Heart left ventricle (tissue), 16 donors: ENCODE results near the gene TRA2B. TPM values are rescaled to one million over a fixed set of nuclear protein-coding genes. Genes with fewer than 3 reads are reported as not detected.

ENCODE experiments used
- ATAC-seq, 4 donors: fragments of 200-7000 bp; cut with Tn5 transposase; one replicate each; pipeline ENCODE4 v1.9.1; 2020 to 2022; ENCODE audit warnings: moderate library complexity in 4 of 4, mild to moderate bottlenecking in 3 of 4, moderate number of reproducible peaks in 1 of 4
- DNase-seq, 5 donors: peaks; one replicate each; pipeline ENCODE4 v3.0.0-alpha.2; 2020
- H3K27ac ChIP-seq, 12 donors: fragments of 200-600 bp; sonication (generic) in 4 of 12; one replicate each; pipeline versions ENCODE4 v1.5.0 to v1.8.0; 2016 to 2022; ENCODE audit warnings: mild to moderate bottlenecking in 2 of 12
- H3K27me3 ChIP-seq, 9 donors: fragments of 200-600 bp; sonication (generic) in 2 of 9; one replicate each; pipeline versions ENCODE4 v1.5.1 to v1.8.0; 2016 to 2022; ENCODE audit warnings: mild to moderate bottlenecking in 3 of 9
- H3K36me3 ChIP-seq, 9 donors: fragments of 200-600 bp; sonication (generic) in 2 of 9; one replicate each; pipeline versions ENCODE4 v1.5.0 to v1.8.0; 2018 to 2022; ENCODE audit warnings: mild to moderate bottlenecking in 2 of 9
- H3K4me1 ChIP-seq, 12 donors: fragments of 200-600 bp; sonication (generic) in 4 of 12; one replicate each; pipeline versions ENCODE4 v1.5.0 to v1.8.0; 2016 to 2022; ENCODE audit warnings: mild to moderate bottlenecking in 3 of 12
- H3K4me3 ChIP-seq, 12 donors: fragments of 200-600 bp; sonication (generic) in 4 of 12; one replicate each; pipeline versions ENCODE4 v1.5.0 to v1.8.0; 2017 to 2022; ENCODE audit warnings: mild to moderate bottlenecking in 9 of 12, moderate library complexity in 4 of 12
- H3K9me3 ChIP-seq, 12 donors: fragments of 200-600 bp; sonication (generic) in 4 of 12; one replicate each; pipeline versions ENCODE4 v1.5.0 to v1.8.0; 2016 to 2022; ENCODE audit warnings: mild to moderate bottlenecking in 1 of 12
- CTCF ChIP-seq, 12 donors: fragments of 200-600 bp; sonication (generic) in 4 of 12; IDR thresholded peaks; one replicate each; pipeline versions ENCODE4 v1.5.0 to v1.8.0; 2018 to 2022; ENCODE audit warnings: antibody characterized with exemption in 12 of 12, mild to moderate bottlenecking in 5 of 12
- POLR2A ChIP-seq, 2 donors: fragments of 450-650 bp; IDR thresholded peaks; one replicate each; pipeline ENCODE4 v1.6.1; 2017; ENCODE audit warnings: antibody characterized with exemption in 2 of 2, mild to moderate bottlenecking in 2 of 2, moderate library complexity in 2 of 2
- WGBS, 4 donors: extraction: QIAGEN DNeasy Blood & Tissue Kit in 2 of 4; methylation state at CpG; one replicate each; pipeline versions ENCODE4 v1.1.5 to v1.1.7; 2013 to 2018; 5-methylcytosine and 5-hydroxymethylcytosine counted together
- intact Hi-C, 10 donors: fragments of 100-400 bp; cut with DNase I; formaldehyde crosslinking; loops; one replicate each; pipeline versions ENCODE4 v1.11.1 to v1.14.2; 2022
- polyA plus RNA-seq, 2 donors: library from polyadenylated mRNA; stranded (reverse); fragments of 200-250 nt; gene quantifications; one replicate each; pipeline ENCODE4 v1.2.3, GENCODE V29; 2013
- total RNA-seq, 9 donors: library from RNA; depleted of rRNA in 2 of 9; stranded (reverse); fragments of >200 nt in 2 of 9; fragmentation: NEBNext Ultra II Directional in 3 of 9; extraction: Animal tissue kit (Norgen Biotek cat#: 25700) in 3 of 9; gene quantifications; one replicate each; pipeline versions ENCODE4 v1.1.0 to v1.2.4, GENCODE V29; 2016 to 2023
- donor health status: ischemic (EF 13 %, LVEDD 7.1; RV severe dilation, severe dysfunction).
- donor health status: healthy with polysubstance abuse.
- donor health status: DM: no; HTN: yes; CAD: no.
- donor health status: DM: no; HTN: no; CAD: no.
- donor health status: ischemic (EF 25% LVEDD 6.9; RV normal size, moderate dysfunction).
- donor health status: ischemic (EF 25% LVEDD 5.7; RV mildly dilated, moderate dysfunction).
- donor health status: healthy.
- donor health status: DM: yes; HTN: yes; CAD: no.
- donor health status: ischemic (EF 35%, LVEDD 5.7; RV mildly dilated, moderate dysfunction).
- donor health status: nonischemic (EF 11% LVEDD 7.7; RV severe dilation, severe dysfunction).
- donor health status: DM: yes; HTN: yes; CAD: no.
- donor health status: PGD.
- donor health status: ischemic (EF 29% LVEDD 5.4; RV normal size, mild dysfunction).
- donor health status: nonischemic (EF 23%, LVEDD 6.1; RV moderate dilation, normal function).

The TRA2B gene
- total and polyA plus RNA-seq, 11 donors, result 28.5 to 66.0 (median 46.1) TPM

GRCh38 chr3:185971579-185971978 lies 33.8 kb upstream of the TRA2B start:
- intact Hi-C loops, result no loop called here
- Histone ChIP-seq H3K9me3 (no peaks in the 10 kb centered on the region), H3K27me3 (no peaks in the 10 kb centered on the region), H3K27ac (no peak overlapping the region), H3K4me3 (no peak overlapping the region), H3K36me3 (no peaks in the 10 kb centered on the region), H3K4me1 (no peaks in the 10 kb centered on the region)
- DNase-seq, result no peak
- ATAC-seq, result no peak
- no peak for TF ChIP-seq CTCF (IDR thresholded peaks at IDR 0.05)
- no peak for TF ChIP-seq POLR2A (IDR thresholded peaks at IDR 0.05)
- WGBS, 4 donors, result 91 to 94% (median 92%) methylated on average over 18 of the region's 18 CpGs

GRCh38 chr3:185968168-185968567 lies 30.4 kb upstream of the TRA2B start:
- ATAC-seq (no peak), DNase-seq (no peak)
- Histone ChIP-seq H3K4me1 (no peaks in the 10 kb centered on the region), H3K36me3 (no peaks in the 10 kb centered on the region), H3K27me3 (no peaks in the 10 kb centered on the region), H3K4me3 (no peak overlapping the region), H3K27ac (no peak overlapping the region), H3K9me3 (peaks cover 0 to 14% (median 0%) of the 10 kb centered on the region in 12 donors)
- intact Hi-C loops, result no loop called here
- WGBS, 4 donors, result 75 to 82% (median 79%) methylated on average over 2 of the region's 2 CpGs
- TF ChIP-seq CTCF (IDR thresholded peaks at IDR 0.05) (no peak), POLR2A (IDR thresholded peaks at IDR 0.05) (no peak)

GRCh38 chr3:185966655-185967054 lies 28.8 kb upstream of the TRA2B start:
- no peaks in the 10 kb centered on the region for H3K36me3 ChIP-seq
- intact Hi-C loops, result no loop called here
- H3K4me3 ChIP-seq, result no peak overlapping the region
- H3K27me3 ChIP-seq, result no peaks in the 10 kb centered on the region
- H3K9me3 ChIP-seq, result peaks cover 0 to 17% (median 0%) of the 10 kb centered on the region in 12 donors
- no peak overlapping the region for H3K27ac ChIP-seq
- no peak for DNase-seq
- H3K4me1 ChIP-seq, result no peaks in the 10 kb centered on the region
- ATAC-seq, result no peak
- TF ChIP-seq CTCF (IDR thresholded peaks at IDR 0.05) (no peak), POLR2A (IDR thresholded peaks at IDR 0.05) (no peak)
- WGBS, 4 donors, result 75 to 85% (median 82%) methylated on average over 2 of the region's 2 CpGs

GRCh38 chr3:185965496-185965895 lies 27.7 kb upstream of the TRA2B start:
- intact Hi-C loops, result no loop called here
- WGBS, 4 donors, result 67 to 79% (median 77%) methylated on average over 2 of the region's 2 CpGs

More at GRCh38 chr3:185965496-185965895, 27.7 kb upstream of the TRA2B start:
- H3K4me3 ChIP-seq, result no peak overlapping the region
- no peak for DNase-seq
- ATAC-seq, result no peak
- no peaks in the 10 kb centered on the region for H3K27me3 ChIP-seq
- no peaks in the 10 kb centered on the region for H3K36me3 ChIP-seq
- no peak overlapping the region for H3K27ac ChIP-seq
- H3K4me1 ChIP-seq, result peaks cover 0 to 2% (median 0%) of the 10 kb centered on the region in 12 donors
- H3K9me3 ChIP-seq, result peaks cover 0 to 26% (median 0%) of the 10 kb centered on the region in 12 donors
- TF ChIP-seq CTCF (IDR thresholded peaks at IDR 0.05) (no peak), POLR2A (IDR thresholded peaks at IDR 0.05) (no peak)
